Neural cell (in vitro differentiated cells): ENCODE data around the gene TCF4. TPM values are rescaled to one million over a fixed set of nuclear protein-coding genes. Genes with fewer than 3 reads are reported as not detected.

ENCODE experiments used
- H2AFZ ChIP-seq: fragments of 200-600, 300-800 bp; sonication (generic), shearing (Covaris generic); 2 replicates; pipeline ENCODE4 v1.6.0; 2014; ENCODE audit warnings: low read depth, mild to moderate bottlenecking, antibody characterized with exemption, low read length, moderate library complexity
- H3F3A ChIP-seq: fragments of 200-600 bp; shearing (Covaris generic); 2 replicates; pipeline ENCODE4 v1.6.1; 2016; ENCODE audit warnings: mild to moderate bottlenecking, moderate library complexity, mixed read lengths, antibody characterized with exemption, low read length; ENCODE audit not compliant: insufficient read depth, poor library complexity, severe bottlenecking
- H3K27ac ChIP-seq: fragments of 200-600, 300-800 bp; sonication (generic), shearing (Covaris generic); 2 replicates; pipeline ENCODE4 v1.5.1; 2014; ENCODE audit warnings: mild to moderate bottlenecking, low read length, moderate library complexity
- H3K27me3 ChIP-seq: fragments of 300-800, 200-600 bp; sonication (generic), shearing (Covaris generic); 2 replicates; pipeline ENCODE4 v1.6.0; 2014; ENCODE audit warnings: mild to moderate bottlenecking, low read depth, low read length, moderate library complexity; ENCODE audit not compliant: insufficient read depth
- H3K36me3 ChIP-seq: fragments of 300-800, 200-600 bp; sonication (generic), shearing (Covaris generic); 2 replicates; pipeline ENCODE4 v1.5.1; 2014; ENCODE audit warnings: mild to moderate bottlenecking, antibody characterized with exemption, low read length, moderate library complexity; ENCODE audit not compliant: insufficient read depth
- H3K4me2 ChIP-seq: fragments of 300-800, 200-600 bp; sonication (generic), shearing (Covaris generic); 2 replicates; pipeline ENCODE4 v1.6.0; 2014; ENCODE audit warnings: mild to moderate bottlenecking, low read length
- H3K4me3 ChIP-seq: fragments of 300-800, 200-600 bp; sonication (generic), shearing (Covaris generic); 2 replicates; pipeline ENCODE4 v1.5.1; 2014; ENCODE audit warnings: mild to moderate bottlenecking, low read length, moderate library complexity
- H3K79me2 ChIP-seq: fragments of 200-600 bp; shearing (Covaris generic); replicated peaks from 2 replicates; pipeline ENCODE4 v1.6.0; 2014; ENCODE audit warnings: mild to moderate bottlenecking, low read length, moderate library complexity; ENCODE audit not compliant: insufficient read depth
- H3K9ac ChIP-seq: fragments of 300-800, 200-600 bp; sonication (generic), shearing (Covaris generic); 2 replicates; pipeline ENCODE4 v1.6.1; 2016; ENCODE audit warnings: mild to moderate bottlenecking, low read length, mixed read lengths
- H3K9me2 ChIP-seq: fragments of 200-600 bp; shearing (Covaris generic); 2 replicates; pipeline ENCODE4 v1.6.1; 2016; ENCODE audit warnings: mild to moderate bottlenecking, low read length, mixed read lengths; ENCODE audit not compliant: insufficient read depth
- H3K9me3 ChIP-seq: fragments of 200-600, 300-800 bp; sonication (generic), shearing (Covaris generic); 2 replicates; pipeline ENCODE4 v1.6.1; 2016; ENCODE audit warnings: mild to moderate bottlenecking, mixed run types, low read length, moderate library complexity, mixed read lengths
- H4K20me1 ChIP-seq: fragments of 200-600 bp; shearing (Covaris generic); 2 replicates; pipeline ENCODE4 v1.6.1; 2016; ENCODE audit warnings: mild to moderate bottlenecking, mixed run types; ENCODE audit not compliant: insufficient read depth
- EP300 ChIP-seq: fragments of 450-650 bp; conservative IDR thresholded peaks from 2 replicates; pipeline ENCODE4 v1.6.1; 2014; ENCODE audit warnings: antibody characterized with exemption, mild to moderate bottlenecking, moderate library complexity; ENCODE audit not compliant: poor library complexity, severe bottlenecking
- EZH2 ChIP-seq: fragments of 200-600, 300-800 bp; shearing (Covaris generic), sonication (generic); IDR thresholded peaks from 2 replicates; pipeline ENCODE4 v1.6.1; 2014; ENCODE audit warnings: antibody characterized with exemption, low read length, borderline replicate concordance, mild to moderate bottlenecking; ENCODE audit not compliant: insufficient read depth, poor library complexity, severe bottlenecking
- MXI1 ChIP-seq: fragments of 450-650 bp; conservative IDR thresholded peaks from 2 replicates; pipeline ENCODE4 v1.6.1; 2014; ENCODE audit warnings: antibody characterized with exemption, mild to moderate bottlenecking; ENCODE audit not compliant: poor library complexity, severe bottlenecking
- POLR2AphosphoS5 ChIP-seq: IDR thresholded peaks from 2 replicates; pipeline ENCODE4 v1.6.1; 2012
- RAD21 ChIP-seq: fragments of 450-650 bp; conservative IDR thresholded peaks from 2 replicates; pipeline ENCODE4 v1.6.1; 2014; ENCODE audit warnings: antibody characterized with exemption, mild to moderate bottlenecking, moderate library complexity
- REST ChIP-seq: IDR thresholded peaks from 2 replicates; pipeline ENCODE4 v1.6.1; 2012; ENCODE audit warnings: borderline replicate concordance
- SMC3 ChIP-seq: fragments of 450-650 bp; conservative IDR thresholded peaks from 2 replicates; pipeline ENCODE4 v1.6.1; 2014; ENCODE audit warnings: antibody characterized with exemption, mild to moderate bottlenecking, moderate library complexity; ENCODE audit not compliant: poor library complexity
- TAF1 ChIP-seq: IDR thresholded peaks from 2 replicates; pipeline ENCODE4 v1.6.1; 2012; ENCODE audit warnings: low read depth
- polyA plus RNA-seq: library from polyadenylated mRNA; depleted of rRNA; stranded (reverse); fragments of >200 nt; gene quantifications from 2 replicates; pipeline ENCODE4 v1.2.3, GENCODE V29; 2014
- TF ChIP-seq, protein P1 (sequence below): fragments of 450-650 bp; IDR thresholded peaks from 2 replicates; pipeline ENCODE4 v1.5.1; 2014; ENCODE audit warnings: antibody characterized with exemption, mild to moderate bottlenecking, moderate library complexity; ENCODE audit not compliant: poor library complexity, severe bottlenecking

Gene TCF4
- polyA plus RNA-seq, 1 donor from 2014 or later: 7.0 TPM

GRCh38 chr18:55458456-55459203 is 129.4 kb downstream of the TCF4 start:
- no peak overlapping the region for H3K9ac ChIP-seq

GRCh38 chr18:55457028-55457427 is 131.0 kb downstream of the TCF4 start:
- no peaks in the 10 kb centered on the region for H3K36me3 ChIP-seq
- no peaks in the 10 kb centered on the region for H3K9me2 ChIP-seq
- H3K4me2 ChIP-seq: no peak overlapping the region
- H3K4me3 ChIP-seq: no peak overlapping the region
- H2AFZ ChIP-seq: no peak overlapping the region
- H3K27ac ChIP-seq: no peak overlapping the region
- H3F3A ChIP-seq: no peaks in the 10 kb centered on the region
- H3K27me3 ChIP-seq: no peaks in the 10 kb centered on the region
- TF ChIP-seq, protein P1, sequence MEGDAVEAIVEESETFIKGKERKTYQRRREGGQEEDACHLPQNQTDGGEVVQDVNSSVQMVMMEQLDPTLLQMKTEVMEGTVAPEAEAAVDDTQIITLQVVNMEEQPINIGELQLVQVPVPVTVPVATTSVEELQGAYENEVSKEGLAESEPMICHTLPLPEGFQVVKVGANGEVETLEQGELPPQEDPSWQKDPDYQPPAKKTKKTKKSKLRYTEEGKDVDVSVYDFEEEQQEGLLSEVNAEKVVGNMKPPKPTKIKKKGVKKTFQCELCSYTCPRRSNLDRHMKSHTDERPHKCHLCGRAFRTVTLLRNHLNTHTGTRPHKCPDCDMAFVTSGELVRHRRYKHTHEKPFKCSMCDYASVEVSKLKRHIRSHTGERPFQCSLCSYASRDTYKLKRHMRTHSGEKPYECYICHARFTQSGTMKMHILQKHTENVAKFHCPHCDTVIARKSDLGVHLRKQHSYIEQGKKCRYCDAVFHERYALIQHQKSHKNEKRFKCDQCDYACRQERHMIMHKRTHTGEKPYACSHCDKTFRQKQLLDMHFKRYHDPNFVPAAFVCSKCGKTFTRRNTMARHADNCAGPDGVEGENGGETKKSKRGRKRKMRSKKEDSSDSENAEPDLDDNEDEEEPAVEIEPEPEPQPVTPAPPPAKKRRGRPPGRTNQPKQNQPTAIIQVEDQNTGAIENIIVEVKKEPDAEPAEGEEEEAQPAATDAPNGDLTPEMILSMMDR: no peak
- H3K79me2 ChIP-seq: no peaks in the 10 kb centered on the region
- no peaks in the 10 kb centered on the region for H4K20me1 ChIP-seq
- H3K9me3 ChIP-seq: no peaks in the 10 kb centered on the region
- no peak overlapping the region for H3K9ac ChIP-seq

More at GRCh38 chr18:55458456-55459203, 129.4 kb downstream of the TCF4 start:
- Histone ChIP-seq H3K27ac (no peak overlapping the region), H4K20me1 (no peaks in the 10 kb centered on the region), H3K27me3 (no peaks in the 10 kb centered on the region), H3K9me2 (no peaks in the 10 kb centered on the region), H3K79me2 (no peaks in the 10 kb centered on the region), H3K36me3 (no peaks in the 10 kb centered on the region), H3F3A (no peaks in the 10 kb centered on the region), H3K4me2 (no peak overlapping the region), H3K4me3 (no peak overlapping the region), H2AFZ (no peak overlapping the region), H3K9me3 (no peaks in the 10 kb centered on the region)
- no peak for TF ChIP-seq MXI1
- no peak for TF ChIP-seq SMC3
- TF ChIP-seq EZH2: no peak
- no peak for TF ChIP-seq POLR2AphosphoS5
- TF ChIP-seq TAF1: no peak
- TF ChIP-seq EP300: no peak
- TF ChIP-seq RAD21: no peak
- TF ChIP-seq, protein P1: no peak
- TF ChIP-seq REST: no peak
